GM21381 (cell line): ENCODE data around the gene EMILIN2.
A peak's percentile ranks its signal among the peaks of the same experiment; 100 is the strongest.

Experiments used
- ATAC-seq: cut with Tn5 transposase; IDR thresholded peaks from one replicate; pipeline ENCODE4 v1.9.1; 2021; ENCODE audit warnings: mild to moderate bottlenecking, moderate library complexity; ENCODE audit not compliant: unreplicated experiment

EMILIN2 gene

DNA sequence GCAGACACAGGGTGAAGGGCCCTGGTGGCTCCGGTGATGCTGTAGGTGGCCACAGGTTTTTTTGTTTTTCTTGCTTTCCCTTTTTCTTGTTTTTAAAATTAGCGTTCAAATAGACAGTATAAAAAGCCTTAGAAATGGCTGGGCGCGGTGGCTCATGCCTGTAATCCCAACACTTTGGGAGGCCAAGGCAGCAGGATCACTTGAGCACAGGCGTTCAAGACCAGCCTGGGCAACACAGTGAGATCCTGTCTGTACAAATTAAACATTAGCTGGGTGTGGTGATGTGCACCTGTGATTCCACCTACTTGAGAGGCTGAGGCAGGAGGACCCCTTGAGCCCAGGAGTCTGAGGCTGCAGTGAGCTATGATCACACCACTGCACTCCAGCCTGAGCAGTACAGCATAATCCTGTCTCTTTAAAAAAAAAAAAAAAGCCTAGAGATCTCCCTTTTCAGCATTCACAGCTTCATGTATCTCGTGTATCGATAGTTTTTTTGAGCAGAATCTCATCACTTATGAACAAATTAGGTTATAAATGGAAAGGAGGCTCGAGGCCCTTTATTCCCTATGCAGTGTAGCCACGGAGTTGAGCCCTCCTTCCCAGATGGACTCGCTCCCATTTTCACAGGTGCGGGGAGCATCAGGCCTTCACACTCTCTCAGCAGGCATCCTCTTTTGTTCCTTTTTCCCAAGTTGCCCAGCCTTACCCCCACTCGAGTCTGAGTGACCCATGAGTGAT, 50.8 kb downstream of the EMILIN2 start:
- ATAC-seq = no peak

DNA sequence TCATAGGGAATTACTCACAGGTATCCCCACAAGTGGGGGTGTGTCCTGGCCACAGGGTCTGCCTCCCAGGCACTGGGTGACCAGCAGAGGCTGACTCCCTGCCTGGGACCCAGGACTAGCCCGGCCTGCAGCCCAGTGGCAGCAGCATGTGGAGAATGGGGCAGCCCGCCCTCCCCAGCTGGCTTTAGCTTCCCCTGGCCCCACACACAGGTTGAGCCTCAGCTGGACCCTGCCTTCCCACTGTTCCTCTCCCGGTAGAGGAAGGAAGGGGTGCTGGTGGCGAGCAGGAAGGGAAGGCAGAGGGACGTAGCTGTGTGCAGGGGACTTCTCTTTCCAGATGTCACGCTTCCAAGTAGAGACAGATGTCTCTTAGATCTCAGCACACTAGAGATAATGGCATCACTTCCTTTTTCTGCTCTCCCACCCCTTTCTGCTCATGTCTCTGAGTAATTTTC, 51.4 kb downstream of the EMILIN2 start:
- ATAC-seq = no peak

DNA sequence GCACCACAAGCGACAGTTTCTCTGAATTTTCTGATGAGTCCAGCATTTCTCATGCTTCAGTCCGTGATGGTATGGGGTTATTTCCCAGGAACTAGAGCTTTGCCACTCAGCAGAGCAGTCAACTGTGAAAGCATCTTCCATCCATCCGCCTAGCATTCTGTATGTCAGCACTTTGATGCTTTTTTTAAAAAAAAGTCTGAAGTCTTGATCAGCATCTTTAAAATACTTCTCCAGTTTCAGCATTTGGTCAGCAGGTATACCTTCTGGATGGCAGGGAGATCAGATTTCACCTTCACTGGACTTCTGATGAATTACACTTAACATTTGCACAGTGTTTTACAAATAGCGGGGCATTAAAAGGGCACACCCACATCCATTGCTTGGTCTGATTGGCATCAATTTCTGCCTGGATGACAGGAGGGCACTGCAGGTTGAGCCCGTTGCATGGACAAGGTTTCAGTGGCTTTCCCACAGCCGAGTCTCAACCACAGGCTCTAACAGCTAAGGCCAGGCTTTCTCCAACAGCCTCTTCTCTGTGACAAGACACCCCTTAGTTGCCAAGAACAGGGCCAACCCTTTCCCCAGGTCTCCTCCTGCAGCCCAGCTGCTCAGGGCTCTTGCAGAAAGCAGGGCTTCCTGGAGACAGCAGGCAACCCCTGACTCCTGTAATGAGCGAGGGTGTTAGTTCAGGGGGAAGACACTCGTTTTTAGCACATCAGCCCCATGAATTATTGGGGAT, 54.0 kb downstream of the EMILIN2 start:
- no peak for ATAC-seq

DNA sequence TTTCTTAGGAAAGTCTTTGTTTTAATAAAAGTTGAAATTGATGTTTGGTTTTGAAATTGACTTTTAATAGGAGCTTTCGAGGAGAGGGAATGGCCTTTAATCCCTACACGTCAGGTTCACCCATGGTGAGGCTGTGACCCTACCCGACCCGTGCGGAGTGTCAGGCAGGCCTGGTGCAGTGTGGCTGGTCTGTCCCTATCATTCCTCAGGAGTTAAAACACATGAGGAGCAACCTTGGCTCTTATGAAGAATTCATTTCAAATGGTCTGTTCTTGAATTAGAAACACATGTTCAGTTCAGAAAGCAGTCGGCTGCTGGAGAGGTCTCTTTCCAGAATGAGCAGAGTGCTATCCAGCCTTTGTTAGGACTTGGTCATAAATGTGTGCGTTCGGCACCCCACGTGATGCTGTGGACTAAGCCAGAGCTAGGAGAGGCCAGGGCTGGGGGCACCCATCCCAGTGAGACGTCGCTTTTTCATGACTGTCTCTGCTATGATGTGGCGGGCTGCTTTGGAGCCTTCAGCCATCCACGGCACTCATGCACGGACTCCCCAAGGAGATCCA, 54.7 kb downstream of the EMILIN2 start:
- ATAC-seq = no peak

DNA sequence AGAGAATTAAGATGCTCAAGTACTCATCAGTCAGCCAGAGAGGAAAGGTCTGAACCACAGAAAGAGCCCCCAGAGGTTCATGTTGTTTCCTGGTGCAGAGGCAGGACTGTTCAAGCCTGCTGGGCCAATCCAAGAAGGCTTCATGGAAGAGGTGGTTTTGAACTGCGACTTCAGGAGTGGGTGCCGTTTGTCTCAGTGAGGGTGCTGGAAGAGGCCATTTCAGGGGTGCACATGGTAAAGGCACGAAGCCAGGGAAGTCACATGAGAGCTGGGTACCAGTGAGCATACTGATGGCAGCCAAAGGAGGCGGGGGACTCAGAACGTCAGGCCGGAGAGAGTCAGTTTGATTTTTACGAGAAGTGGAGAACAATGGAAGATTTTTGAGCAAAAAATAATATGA, 55.5 kb downstream of the EMILIN2 start:
- no peak for ATAC-seq

DNA sequence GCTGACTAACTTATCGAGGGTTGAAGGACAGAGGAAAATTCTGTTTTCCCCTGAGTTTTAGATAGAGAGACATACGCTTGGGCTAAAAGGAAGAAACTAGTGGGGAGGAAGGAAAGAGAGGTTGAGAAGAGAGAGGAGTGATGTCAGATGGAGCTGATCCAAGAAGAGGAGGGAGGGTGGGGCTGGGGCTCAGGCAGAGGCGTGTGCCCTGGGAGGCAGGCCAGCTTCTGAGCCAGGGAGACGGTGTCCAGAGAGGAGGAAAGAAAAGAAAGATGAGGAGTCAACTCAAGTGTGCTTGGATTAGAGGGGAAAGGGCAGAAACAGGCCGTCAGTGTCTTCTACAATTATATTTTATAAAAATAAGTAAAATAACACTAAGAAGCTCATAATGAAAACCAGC, 56.2 kb downstream of the EMILIN2 start:
- no peak for ATAC-seq

DNA sequence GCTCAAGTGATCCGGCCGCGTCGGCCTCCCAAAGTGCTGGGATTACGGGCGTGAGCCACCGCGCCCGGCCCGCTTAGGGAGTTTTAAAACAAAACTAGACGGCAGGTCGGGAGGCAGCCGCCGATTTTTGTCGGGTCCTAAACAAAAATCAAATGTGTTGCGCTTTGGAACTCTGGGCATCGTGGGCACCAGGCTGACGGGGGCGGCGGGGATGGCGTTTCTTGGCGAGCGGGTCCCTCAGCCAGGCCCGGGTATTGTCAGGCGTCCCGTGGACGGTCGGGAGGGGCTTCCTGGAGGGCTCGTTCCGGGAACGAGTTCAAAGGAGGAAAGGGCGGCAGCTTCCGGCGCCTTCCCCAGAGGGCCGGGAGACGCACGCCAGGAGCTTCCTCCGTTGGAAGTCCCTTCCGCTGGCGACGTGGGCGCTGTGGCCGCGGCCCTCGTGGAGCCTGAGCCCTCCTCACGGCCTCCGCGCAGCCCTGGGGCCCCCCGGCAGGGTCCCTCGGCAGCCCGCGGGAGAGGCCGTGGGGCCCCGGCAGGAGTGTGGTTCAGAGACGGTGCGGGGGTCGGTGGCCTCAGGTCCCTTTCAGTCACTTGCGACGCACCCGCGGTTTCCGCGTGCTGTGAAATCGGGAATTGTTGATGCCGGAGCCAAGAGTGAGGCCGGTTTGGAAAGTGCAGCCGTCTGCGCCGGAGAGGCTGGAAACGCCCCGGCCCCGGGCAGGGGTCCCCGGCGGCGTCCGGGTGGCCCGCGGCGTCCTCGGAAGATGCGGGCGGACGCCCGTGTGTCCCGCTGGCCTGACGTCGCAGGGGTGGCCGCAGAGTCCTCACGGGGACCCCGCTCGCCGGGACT, 59.3 kb downstream of the EMILIN2 start:
- ATAC-seq = peak; percentile 36

DNA sequence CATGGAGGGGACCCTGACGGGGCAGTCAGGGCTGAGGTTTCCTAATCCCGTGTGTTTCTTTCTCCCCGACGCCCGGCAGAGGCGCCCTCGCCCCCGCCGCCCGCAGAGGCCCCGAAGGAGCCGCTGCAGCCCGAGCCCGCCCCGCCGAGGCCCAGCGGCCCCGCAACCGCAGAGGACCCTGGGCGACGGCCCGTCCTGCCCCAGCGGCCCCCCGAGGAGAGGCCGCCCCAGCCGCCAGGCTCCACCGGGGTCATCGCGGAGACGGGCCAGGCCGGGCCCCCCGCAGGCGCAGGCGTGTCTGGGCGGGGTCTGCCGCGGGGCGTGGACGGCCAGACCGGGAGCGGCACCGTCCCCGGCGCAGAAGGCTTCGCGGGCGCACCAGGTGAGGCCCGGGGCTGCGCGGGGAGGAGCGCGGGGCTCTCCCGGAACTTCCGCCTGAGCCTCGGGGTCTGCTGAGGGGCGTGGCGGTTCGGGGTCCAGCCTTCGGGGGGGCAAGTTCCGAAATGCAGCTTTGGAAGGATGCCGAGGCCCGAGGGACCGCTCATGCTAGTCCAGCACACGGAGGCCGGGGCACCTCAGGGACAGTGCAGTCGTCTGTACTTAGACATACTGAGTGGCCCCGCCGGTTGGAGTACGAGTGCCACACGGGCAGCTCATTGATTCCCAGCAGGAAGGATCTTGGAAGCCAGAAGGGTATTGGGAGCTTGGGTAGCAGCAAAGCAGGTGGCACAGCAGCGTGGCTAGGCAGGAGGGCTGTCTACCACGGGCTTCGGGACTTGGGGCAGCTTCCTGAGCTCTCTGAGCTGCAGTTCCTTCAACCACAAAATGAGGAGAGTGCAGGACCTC, 60.1 kb downstream of the EMILIN2 start:
- peak; percentile 60 for ATAC-seq

DNA sequence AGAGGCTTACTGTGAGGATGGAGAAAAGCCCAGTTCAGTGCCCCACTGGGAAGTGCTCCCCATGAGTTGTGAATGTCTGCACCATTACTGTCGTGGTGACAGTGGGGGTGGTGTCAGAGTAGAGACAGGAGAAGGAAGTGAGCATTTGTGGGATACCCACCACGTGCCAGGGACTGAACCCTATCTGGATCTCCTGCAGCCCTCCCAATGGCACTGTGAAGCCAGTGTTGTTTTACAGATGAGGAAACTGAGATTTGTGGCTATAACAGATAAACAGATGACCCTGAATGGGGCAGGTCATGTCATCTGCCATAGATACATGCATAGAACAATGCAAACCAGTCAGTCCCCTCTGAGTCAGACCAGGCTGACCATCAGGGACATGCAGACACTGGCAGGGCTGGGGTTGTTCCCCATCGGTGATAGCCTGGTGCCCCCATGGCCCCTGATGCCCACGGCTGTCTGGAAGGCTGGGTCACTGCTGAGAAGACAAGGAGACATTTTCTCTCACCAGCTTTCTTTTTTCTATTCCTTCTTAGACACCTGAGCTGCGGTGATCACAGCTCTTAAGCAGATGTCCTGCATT, 60.8 kb downstream of the EMILIN2 start:
- no peak for ATAC-seq

DNA sequence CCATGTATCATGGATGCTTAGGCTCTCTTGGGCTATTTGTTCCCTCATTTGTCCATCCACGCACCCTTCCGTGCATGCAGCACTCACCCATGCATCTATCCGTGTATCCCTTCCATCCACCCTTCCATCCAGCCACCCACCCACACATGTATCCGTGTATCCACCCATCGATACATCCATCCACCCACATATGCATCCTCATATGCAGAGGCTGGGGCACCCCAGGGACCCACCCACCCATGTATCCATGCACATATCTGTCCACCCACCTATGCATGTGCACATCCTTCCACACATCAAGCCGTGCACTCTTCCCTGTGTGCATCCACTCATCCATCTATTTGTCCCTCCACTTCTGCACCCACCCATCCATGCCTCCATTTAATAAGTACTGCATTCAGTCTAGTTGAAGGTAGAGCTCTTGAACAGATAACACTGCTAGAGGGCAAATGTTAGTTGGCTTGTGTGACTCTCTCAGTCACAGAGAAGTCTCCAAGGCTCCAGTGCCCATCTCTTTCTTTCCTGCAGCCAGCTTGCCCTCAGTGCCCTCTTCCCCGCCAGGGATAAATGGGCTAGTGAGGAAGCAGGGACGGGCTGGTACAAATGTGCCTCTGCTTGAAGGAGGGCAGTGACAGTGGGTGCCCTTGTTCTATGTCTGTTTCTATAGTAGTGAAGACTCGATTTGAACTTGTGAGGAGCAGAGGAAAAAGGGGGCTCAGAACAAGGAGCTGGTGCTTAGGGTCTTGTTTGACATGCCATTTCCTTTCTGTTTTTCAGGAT, 61.5 kb downstream of the EMILIN2 start:
- ATAC-seq = no peak

DNA sequence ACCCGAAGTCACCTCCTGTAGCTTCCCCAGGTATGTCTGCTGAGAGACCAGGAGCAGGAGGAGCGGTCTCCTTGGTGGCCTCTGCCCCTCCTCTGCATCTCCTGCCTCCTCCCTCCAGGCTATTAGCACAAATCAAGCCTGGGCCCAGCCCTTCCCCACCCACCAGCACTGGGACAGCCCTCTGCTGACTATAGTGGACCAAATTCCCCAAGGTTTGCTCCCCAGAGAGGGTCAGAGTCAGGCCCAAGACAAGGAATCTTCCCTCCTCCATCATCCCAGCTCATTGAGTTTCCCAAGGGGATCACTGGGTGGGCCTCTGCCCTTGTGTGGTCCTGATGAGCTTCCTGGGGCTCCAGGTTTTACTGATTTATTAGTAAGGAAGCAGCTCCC, 62.1 kb downstream of the EMILIN2 start:
- no peak for ATAC-seq

DNA sequence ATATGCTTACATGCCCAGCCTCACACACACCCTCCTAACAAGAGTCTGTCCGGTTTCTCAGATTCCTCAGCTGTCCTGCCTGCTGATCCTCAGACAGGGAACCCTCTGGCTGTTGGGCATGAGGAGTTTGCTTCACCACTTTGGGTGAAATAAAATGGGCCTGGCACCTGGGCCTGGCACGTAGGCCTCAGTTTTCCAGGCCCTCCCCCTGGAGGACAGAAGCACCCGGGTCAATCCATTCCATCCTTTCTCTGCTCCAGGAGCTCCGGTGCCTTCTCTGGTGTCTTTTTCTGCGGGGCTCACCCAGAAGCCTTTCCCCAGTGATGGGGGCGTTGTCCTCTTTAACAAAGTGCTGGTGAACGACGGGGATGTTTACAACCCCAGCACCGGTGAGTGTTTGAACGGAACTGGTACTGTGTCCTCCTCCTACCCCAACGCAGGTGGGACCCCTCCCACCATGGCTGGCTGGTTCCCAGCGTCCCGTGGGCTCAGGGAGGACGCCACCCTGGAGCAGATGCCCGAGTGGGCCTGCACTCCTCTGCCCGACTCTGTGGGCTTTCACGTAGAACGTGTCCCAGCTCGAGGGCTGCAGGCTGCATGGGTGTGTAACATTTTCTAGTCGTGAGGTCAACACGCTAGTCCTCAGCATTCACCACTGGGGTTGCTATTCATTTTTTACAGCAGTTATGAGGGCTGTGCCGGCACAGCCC, 62.8 kb downstream of the EMILIN2 start:
- ATAC-seq = no peak

DNA sequence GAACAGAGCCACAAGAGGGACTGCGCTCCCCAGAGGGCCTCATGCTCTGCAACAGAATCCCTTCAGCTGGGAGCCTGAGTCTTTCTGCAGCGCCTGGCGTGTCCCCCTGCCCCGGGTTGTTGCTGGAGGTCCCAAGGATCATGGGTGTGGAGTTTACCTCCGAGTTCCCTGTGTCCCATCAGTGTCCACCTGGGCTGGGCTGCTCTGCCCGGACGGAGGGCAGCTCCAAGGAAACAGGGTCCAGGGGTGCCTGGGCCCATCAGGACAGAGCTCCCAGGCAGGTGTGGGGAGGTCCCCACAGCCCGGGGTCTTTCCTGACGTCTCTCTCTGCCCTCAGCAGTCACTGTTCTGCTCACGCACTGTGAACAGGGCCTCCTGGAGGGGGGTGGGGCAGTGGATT, 63.5 kb downstream of the EMILIN2 start:
- ATAC-seq = no peak

DNA sequence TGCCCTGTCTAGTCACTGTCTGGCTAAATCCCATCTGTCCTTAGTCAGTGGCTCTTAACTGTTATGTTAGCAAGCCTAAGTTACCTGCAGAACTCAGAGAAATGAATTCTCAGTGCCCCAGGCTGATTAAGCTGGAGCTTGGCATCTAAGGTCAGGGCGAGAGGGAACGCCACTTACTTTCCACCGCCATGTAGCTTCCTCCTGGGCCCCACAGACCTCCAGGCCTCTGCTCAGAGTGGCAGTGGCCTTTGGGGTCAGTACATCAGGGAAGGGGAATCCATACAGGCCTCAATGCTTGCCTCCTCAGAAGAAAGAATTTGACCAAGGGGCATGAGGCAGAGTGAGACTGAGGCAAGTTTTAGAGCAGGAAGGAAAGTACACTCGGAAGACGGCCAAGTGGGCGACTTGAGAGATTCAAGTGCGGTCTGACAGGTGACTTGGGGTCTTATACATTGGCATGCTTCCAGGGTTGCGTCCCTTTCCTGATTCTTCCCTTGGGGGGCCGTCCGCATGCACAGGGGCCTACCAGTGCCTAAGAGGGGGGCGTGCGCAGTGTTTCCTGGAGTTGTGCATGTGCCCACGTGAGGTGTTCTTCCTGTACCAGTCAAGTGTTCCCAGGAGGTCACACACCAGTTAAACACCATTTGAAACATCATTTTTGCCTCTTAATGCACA, 64.1 kb downstream of the EMILIN2 start:
- ATAC-seq = no peak

DNA sequence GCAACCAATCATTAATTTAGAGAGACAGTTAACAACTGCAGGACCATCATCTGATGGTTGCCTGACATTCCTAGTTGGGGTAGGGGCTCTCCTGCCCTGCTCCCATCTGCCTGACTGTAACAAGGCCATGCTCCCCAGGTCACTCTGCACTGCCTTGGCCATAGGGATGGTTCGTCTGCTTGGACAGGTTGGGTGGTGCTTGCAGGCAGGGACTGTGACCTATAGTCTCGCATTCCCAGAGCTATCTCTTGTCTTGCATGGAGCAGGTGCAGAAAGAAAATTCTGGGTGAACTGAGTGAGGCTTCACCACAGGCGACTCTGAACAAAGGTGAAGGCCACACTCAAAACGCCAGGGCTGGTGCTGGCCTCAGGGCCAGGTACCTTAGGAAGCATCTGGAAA, 64.7 kb downstream of the EMILIN2 start:
- no peak for ATAC-seq

DNA sequence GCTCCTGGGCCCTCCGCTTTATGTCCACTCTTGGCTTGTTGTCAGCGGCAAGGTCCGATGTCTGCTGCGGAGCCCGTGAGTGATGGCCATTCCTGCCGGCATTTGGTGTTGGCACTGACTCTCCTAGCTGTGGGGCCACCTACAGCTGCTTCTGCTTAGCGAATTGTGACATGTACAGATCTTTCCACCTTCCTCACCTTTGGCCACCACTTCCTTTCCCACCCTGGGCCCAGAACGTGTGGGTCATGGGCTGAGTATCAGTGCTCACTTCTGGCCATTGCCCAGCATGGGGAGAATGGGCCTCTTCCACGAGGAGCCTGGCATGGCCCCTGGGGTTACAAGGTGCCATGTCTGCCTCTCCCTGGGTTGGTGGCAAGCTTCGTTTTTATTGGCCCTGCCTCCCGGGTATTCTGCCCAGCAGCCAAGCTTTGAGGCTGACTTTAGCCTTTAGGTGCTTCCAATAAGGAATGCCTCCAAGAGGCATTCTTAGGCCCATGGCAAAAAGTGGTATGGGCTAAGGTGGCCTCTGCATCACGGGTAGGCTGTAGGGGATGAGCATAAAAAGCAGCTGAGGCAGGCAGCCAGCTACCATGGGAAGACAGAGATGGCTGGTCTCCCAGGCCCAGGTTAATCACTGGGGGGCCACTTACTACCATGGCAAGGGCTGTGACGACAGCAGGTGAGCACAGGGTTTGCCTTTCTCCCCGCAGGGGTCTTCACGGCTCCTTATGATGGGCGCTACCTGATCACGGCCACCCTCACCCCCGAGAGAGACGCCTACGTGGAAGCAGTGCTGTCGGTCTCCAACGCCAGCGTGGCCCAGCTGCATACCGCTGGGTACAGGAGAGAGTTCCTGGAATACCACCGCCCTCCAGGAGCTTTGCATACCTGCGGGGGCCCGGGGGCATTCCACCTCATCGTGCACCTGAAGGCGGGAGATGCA, 65.8 kb downstream of the EMILIN2 start:
- ATAC-seq = no peak
